HUDEP-2 (cell line): ENCODE results near the gene PLEKHF1.

Source experiments
- DNase-seq, 76 experiments: peaks; one replicate each; lab custom pipeline; 2025; ENCODE audit not compliant: unreplicated experiment in 76 of 76; lab: John Stamatoyannopoulos, UW

Gene PLEKHF1

GRCh38 chr19:29665215-29665825 is at the start of gene PLEKHF1:
Gene PLEKHF1, plus strand, starts transcription at chr19:29665461. Its CDS starts 8,379 bp downstream, at chr19:29673840.
- DNase-seq, result peak in 68 of 76 experiments; percentile 19 to 91 (median 64)

- no peak for DNase-seq
Measured at GRCh38 chr19:29615891-29616425, 49.3 kb upstream of the PLEKHF1 start.

DNA sequence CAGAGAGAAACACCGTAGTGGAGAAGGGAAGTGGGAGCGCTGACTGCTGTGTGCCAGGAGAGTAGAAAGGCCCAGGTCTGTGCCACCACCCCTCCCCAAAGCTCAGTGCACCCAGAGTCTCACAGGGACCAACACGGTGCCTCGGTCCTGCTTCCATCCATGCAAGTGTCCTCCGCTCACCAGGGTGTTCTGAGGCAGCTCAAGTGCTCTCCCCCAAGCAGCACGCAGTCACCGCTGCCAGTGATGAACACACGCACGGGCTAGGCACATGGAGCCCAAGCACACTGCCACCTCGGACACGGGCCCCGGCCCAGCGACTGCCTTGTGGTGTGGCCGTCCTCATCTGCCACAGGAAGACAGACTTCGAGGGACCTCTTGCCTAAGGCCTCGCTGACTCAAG is 48.7 kb upstream of the PLEKHF1 start:
- no peak for DNase-seq

- no peak for DNase-seq
Measured at GRCh38 chr19:29617366-29618266, 47.6 kb upstream of the PLEKHF1 start.

DNA sequence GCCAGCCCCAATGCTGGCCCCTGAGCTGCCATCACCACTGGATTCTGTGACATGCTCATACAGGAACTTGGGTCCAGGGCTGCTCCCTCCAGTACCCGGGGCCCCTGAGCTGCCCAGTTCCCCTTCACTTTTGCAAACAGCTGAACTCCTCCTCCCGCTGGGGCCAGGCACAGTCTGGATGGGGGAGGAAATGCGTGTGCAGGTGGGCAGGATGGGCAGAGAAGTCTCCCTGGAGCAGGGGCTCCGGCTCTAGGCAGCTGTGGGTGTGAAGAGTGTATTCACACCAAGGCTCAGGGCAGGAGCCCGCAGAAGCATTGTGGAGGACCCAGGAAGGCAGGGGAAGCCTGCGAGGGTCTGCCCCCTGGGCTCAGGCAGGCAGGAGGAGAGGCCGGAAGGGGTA is 46.8 kb upstream of the PLEKHF1 start:
- DNase-seq, result no peak

DNA sequence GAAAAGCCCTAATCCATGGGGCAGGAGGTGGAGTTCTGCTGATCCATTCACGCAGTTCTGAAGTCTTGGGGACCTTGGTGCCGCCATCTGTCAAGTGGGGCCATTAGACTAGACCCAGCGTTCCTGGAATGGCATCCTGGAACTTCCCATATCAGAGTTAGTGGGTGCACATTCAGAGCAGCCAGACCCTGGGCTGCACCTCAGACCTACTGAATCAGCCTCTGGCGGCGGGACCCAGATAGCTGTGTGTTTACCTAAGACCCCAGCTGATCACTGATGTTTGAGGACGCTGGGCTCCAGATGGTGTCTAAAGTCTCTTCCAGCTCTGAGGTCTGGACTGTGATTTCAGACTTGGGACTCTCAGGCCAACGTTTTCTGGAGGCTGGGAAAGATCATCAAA is 46.4 kb upstream of the PLEKHF1 start:
- DNase-seq, result no peak

DNA sequence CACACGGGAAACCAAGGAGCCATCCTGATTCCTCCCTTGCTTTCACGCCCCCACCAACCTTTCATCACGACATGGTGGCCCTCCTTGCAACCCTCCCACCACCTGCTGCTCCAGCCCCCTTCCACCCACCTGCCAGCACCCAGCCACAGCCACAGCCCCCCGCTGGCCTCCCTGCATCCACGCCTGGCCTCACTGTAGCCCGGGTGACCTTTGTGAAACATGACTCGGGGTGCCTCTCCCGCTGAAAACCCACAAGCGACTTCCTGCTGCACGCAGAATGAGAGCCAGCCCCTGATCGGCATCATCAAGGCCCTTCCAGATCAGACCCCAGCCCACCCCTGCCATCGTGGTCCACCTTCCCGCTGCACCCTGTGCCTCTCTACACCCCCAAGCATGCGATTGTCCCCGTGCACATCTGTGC is 44.3 kb upstream of the PLEKHF1 start:
- DNase-seq, result no peak

DNA sequence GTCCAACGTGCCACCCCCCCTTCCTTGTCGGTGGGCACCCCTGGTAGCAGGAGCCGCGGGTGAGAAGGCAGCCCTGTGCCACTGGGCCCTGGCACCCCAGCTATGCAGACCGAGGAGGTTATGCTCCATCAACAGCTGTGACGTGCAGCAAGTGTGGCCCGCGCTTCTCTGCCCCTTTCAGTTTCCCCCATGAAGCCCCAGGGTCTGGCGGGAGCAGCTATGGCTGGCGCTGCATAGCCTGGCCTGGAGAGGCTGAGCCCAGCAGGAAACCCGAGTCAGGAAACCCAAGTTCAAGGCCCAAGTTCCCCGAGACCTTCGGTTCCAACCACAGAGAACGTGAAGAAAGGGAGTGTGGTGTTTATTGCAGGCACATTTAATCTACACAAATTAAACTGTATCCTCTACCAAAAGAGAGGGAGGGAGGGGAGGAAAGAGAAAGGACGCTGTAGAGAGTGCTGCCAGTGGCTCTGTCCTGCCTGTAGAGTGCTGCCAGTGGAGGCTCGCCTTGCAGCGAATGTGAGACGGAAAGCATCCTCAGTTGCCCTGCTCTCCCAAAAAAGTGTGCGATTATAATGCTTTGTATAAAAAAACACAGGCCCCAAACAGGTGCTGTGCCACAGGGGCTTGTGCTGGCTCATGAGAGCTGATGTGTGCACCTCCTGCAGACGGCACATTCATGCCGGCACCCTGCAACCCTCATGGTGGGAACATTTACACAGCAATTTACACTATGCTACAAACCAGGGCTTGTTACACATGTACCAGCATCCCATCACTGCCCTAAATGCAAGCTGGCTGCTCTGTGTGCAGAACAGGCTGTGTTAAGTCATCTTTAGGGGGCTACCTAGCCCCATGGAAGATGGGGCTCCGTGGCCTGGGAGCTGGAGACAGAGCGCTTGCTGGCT is 42.8 kb upstream of the PLEKHF1 start:
- peak in 36 of 76 experiments; percentile 6 to 51 (median 16) for DNase-seq

DNA sequence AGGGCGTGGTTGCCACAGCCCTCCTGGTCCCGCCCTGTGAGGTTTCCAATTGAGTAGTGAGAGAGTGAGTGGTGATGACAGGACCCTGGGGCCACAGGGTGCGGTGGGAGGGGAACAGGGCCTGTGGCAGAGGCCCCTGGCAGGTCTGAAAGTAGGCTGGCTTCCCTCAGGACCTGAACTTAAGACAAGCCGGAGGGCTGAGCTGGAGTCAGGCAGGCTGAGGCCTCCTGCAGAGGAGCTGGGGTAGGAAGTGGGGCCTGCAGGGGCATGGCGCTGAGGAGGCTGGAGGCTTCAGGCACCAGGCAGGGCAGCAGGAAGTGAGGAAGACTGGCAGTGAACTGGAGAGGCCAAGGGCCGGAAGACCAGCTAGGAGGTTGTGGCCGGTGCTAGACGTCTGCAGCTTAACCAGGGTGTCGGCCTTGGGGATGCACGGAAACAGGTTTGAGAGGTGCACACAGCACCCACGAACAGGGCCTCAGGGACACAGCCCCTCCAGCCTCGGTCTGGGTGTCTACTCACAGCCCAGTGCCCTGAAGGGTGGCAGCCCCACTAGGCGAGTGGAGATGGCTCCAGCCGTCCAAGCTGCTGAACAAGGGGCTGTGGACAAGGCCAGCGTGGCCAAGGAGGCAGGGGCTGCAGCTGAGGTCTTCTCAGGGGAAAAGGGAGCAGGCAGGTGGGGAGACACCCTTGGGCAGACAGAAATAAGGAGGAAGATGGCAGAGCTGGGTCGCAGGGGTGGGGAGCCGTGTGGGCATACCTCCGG is 41.4 kb upstream of the PLEKHF1 start:
- no peak for DNase-seq

GRCh38 chr19:29624489-29625185 is 40.6 kb upstream of the PLEKHF1 start:
- no peak for DNase-seq

DNA sequence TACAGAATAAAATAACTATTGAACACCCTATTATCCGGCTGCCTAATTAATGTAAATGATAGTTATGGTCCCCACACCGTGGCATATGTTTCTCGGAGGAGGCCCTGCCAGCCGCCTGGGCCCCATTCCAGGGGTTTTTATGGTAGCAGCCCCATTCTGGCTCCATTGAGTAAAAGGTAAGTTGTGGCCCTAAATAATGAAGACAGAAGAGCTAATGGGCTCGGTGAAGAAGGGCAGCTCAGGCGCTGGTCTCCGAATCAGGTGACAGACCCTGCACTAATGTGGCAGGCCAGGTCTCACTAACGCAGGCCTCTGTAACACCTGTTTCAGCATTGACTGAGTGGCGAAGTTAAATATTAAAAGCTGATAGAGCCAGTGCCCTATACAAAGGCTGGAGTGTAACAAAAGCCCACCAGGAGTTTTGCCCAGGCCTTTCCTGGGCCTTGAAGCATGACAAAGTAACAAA is 40.0 kb upstream of the PLEKHF1 start:
- no peak for DNase-seq

- DNase-seq, result no peak
Measured at GRCh38 chr19:29626386-29626785, 38.9 kb upstream of the PLEKHF1 start.

DNA sequence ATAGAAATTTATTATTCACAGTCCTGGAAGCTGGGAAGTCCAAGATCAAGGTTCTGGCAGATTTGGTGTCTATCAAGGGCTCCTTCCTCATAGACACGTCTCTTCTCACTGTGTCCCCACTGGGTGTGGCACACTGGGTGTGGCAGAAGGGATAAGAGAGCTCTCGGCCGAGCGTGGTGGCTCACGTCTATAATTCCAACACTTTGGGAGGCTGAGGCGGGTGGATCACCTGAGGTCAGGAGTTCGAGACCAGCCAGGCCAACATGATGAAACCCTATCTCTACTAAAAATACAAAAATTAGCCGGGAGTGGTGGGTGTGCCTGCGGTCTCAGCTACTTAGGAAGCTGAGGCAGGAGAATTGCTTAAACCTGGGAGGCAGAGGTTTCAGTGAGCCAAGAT is 38.4 kb upstream of the PLEKHF1 start:
- DNase-seq, result peak in 6 of 76 experiments; percentile 8 to 27 (median 14)

DNA sequence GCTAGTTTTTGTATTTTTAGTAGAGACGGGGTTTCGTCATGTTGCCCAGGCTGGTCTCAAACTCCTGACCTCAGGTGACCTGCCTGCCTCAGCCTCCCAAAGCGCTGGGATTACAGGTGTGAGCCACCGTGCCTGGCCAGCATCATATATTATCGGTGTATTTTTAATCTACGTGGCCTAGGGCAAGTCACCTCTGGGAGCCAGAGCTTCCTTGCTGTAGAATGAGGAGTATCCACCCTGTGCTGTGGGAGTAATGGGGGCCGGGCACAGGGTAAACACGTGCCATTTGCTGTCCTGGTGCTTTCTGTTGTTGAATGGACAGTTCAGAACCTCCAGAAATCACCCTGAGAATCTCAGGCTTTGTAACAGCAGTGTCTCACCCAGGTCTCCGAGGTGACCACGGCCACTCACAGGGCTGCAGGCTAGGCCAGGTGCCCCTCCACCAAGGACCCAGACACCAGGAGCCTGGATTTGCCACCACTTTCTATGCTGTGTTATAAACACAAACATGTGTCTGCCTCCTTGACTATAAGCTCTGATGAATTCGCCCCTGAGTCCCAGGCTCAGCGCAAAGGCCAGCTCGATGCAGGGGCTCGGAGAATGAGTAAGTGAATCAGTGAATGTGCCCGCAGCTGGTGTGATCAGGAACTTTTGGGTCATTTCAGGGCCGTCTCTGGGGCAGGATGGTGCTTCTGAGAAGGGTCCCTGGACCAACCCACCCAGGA is 36.4 kb upstream of the PLEKHF1 start:
- DNase-seq, result no peak

DNA sequence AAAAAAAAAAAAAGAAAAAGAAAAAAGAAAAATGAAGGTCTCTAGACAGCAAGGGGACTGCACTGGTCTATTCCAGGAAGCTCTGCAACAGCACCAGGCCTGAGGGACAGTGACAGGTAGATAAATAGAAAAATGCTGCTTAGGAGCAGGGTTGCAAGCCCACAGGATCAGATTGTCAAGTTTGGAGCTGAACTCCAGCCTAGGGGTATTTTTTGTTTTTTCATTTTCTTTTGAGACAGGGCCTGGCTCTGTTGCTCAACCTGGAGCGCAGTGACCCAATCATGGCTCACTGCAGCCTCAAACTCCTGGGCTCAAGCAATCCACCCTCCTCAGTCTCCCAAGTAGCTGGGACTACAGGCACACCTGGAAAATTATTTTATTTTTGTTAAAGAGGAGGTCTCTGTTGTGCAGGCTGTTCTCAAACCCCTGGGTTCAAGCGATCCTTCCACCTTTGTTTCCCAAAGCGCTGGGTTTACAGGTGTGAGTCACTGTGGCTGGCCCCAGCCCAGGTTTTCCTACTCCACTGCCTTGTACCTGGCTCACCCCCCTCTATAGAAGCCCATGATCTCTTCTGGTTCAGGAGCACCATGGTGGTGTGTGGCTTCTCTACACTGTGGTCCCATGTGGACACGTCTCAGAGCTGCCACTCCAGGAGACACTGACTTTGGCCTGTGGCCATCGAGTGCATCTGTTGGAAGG is 35.3 kb upstream of the PLEKHF1 start:
- DNase-seq, result no peak

DNA sequence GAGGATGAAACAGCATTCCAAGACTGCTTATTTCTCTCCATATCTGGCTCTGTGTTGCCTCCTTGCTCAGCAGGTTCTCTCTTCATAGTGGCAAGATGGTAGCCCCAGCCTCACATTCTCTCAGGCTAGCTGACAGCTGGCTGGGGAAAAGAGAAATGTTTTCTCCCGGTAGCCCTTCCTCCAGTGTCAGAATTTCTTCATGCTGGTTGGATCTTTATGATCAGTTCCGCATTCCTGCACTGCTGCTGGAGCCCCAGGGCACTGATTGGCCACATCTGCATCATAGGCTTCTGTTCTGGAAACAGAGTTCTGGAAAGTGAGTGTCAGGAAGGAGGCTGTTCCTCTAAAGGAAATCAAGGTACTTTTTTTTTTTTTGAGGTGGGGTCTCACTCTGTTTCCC is 34.6 kb upstream of the PLEKHF1 start:
- DNase-seq, result no peak

GRCh38 chr19:29631450-29631849 is 33.8 kb upstream of the PLEKHF1 start:
- no peak for DNase-seq

DNA sequence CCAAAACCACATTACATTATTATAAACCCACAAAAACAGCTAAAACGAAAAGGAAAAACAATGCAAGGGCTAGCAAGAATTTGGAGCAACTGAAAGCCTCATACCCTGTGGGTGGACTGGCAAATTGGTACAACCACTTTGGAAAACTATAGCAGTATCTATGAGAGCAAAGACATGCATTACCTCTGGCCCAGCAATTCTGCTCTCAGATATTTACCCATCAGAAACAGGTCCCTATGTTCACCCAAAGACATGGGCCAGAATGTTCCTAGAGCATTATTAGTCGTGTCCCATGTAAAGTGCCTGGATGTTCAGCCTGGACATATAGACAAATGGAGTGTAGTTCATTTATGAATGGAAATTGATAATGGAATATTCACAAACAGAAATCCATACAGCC is 31.3 kb upstream of the PLEKHF1 start:
- no peak for DNase-seq
